ENCODE measurements around the gene TRIM63. TPM values are rescaled to one million over a fixed set of nuclear protein-coding genes. Genes with fewer than 3 reads are reported as not detected.

Gene TRIM63
- total and polyA plus RNA-seq, 2 donors (not counting 1 experiment from before 2014, with no cell fraction given), result not detected

GRCh38 chr1:26032656-26033357 is 34.6 kb downstream of the TRIM63 start:
- Histone ChIP-seq H3K27ac (ENCODE audit: low read length in 2 of 2) (no peak overlapping the region), H4K20me1 (ENCODE audit: control insufficient read depth, insufficient read depth, low read length, poor library complexity, severe bottlenecking) (no peaks in the 10 kb centered on the region), H3K4me2 (replicated peaks; ENCODE audit: low read depth, low read length, poor library complexity, severe bottlenecking) (no peak overlapping the region), H3K79me2 (ENCODE audit: control insufficient read depth, insufficient read depth, low read length) (no peaks in the 10 kb centered on the region), H3K36me3 (replicated peaks in 1 of 2; ENCODE audit: control extremely low read depth in 1 of 2, control insufficient read depth in 1 of 2, extremely low read depth in 1 of 2, insufficient read depth in 2 of 2, low read length in 1 of 2) (no peaks in the 10 kb centered on the region), H3K4me1 (ENCODE audit: control insufficient read depth in 2 of 2, insufficient read depth in 2 of 2, low read length in 2 of 2) (peaks cover 10 to 13% of the 10 kb centered on the region in 2 donors), H3K9me3 (ENCODE audit: control extremely low read depth in 1 of 3, control insufficient read depth in 2 of 3, insufficient read depth in 1 of 3, low read length in 2 of 3) (no peaks in the 10 kb centered on the region), H3K9ac (ENCODE audit: low read length) (no peak overlapping the region), H3K27me3 (replicated peaks in 1 of 4; ENCODE audit: control extremely low read depth in 1 of 4, control insufficient read depth in 3 of 4, insufficient read depth in 4 of 4, low read length in 3 of 4) (peaks cover 0 to 29% (median 4%) of the 10 kb centered on the region in 4 experiments), H3K4me3 (ENCODE audit: control extremely low read depth in 1 of 5, extremely low read depth in 1 of 5, insufficient read depth in 1 of 5, low read depth in 2 of 5, low read length in 4 of 5) (no peak overlapping the region), H2AFZ (ENCODE audit: insufficient read depth, low read depth, low read length, poor library complexity, severe bottlenecking) (no peak overlapping the region)
- Mint-ChIP-seq H3K27ac (no peak overlapping the region), H3K4me3 (no peak overlapping the region), H3K27me3 (peaks cover 13% of the 10 kb centered on the region), H3K9me3 (ENCODE audit: insufficient read depth) (no peaks in the 10 kb centered on the region), H3K4me1 (peaks cover 13% of the 10 kb centered on the region)
- intact Hi-C loops (cut with micrococcal nuclease), result no loop called here
- DNase-seq (no peak), ATAC-seq (ENCODE audit: low read depth) (no peak)
- TF ChIP-seq, protein P1, sequence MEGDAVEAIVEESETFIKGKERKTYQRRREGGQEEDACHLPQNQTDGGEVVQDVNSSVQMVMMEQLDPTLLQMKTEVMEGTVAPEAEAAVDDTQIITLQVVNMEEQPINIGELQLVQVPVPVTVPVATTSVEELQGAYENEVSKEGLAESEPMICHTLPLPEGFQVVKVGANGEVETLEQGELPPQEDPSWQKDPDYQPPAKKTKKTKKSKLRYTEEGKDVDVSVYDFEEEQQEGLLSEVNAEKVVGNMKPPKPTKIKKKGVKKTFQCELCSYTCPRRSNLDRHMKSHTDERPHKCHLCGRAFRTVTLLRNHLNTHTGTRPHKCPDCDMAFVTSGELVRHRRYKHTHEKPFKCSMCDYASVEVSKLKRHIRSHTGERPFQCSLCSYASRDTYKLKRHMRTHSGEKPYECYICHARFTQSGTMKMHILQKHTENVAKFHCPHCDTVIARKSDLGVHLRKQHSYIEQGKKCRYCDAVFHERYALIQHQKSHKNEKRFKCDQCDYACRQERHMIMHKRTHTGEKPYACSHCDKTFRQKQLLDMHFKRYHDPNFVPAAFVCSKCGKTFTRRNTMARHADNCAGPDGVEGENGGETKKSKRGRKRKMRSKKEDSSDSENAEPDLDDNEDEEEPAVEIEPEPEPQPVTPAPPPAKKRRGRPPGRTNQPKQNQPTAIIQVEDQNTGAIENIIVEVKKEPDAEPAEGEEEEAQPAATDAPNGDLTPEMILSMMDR (IDR thresholded peaks at IDR 0.05), result no peak
- TF ChIP-seq EZH2 (IDR thresholded peaks at IDR 0.05; ENCODE audit: borderline replicate concordance, insufficient read depth, low read depth, low read length, poor library complexity, severe bottlenecking), result no peak
- ChIA-PET CTCF (no interaction called here), POLR2A (interaction anchor here (0.6 kb wide), 1 partner anchor 376 kb away, joined by 7 read pairs; no protein-coding TSS in a partner anchor)
- WGBS (ENCODE audit: insufficient coverage), result 85% methylated on average over 10 of the region's 12 CpGs

- no peak overlapping the region for H3K9ac ChIP-seq (ENCODE audit: low read length)
- no peak overlapping the region for H3K27ac Mint-ChIP-seq
- peaks cover 0 to 26% (median 3%) of the 10 kb centered on the region in 4 experiments for H3K27me3 ChIP-seq (replicated peaks in 1 of 4; ENCODE audit: control extremely low read depth in 1 of 4, control insufficient read depth in 3 of 4, insufficient read depth in 4 of 4, low read length in 3 of 4)
- DNase-seq (no peak), ATAC-seq (ENCODE audit: low read depth) (no peak)
- POLR2A ChIA-PET, result interaction anchor here (0.6 kb wide), 1 partner anchor 375 kb away, joined by 7 read pairs; no protein-coding TSS in a partner anchor
- H3K4me1 Mint-ChIP-seq, result peaks cover 13% of the 10 kb centered on the region
- no peak overlapping the region for H3K4me3 ChIP-seq (ENCODE audit: control extremely low read depth in 1 of 5, extremely low read depth in 1 of 5, insufficient read depth in 1 of 5, low read depth in 2 of 5, low read length in 4 of 5)
- H3K27ac ChIP-seq (ENCODE audit: low read length in 2 of 2), result no peak overlapping the region
- peaks cover 13% of the 10 kb centered on the region for H3K27me3 Mint-ChIP-seq
- H3K9me3 ChIP-seq (ENCODE audit: control extremely low read depth in 1 of 3, control insufficient read depth in 2 of 3, insufficient read depth in 1 of 3, low read length in 2 of 3), result no peaks in the 10 kb centered on the region
- no peaks in the 10 kb centered on the region for H3K79me2 ChIP-seq (ENCODE audit: control insufficient read depth, insufficient read depth, low read length)
- H3K4me3 Mint-ChIP-seq, result no peak overlapping the region
- H3K4me2 ChIP-seq (replicated peaks; ENCODE audit: low read depth, low read length, poor library complexity, severe bottlenecking), result no peak overlapping the region
- TF ChIP-seq EZH2 (IDR thresholded peaks at IDR 0.05; ENCODE audit: borderline replicate concordance, insufficient read depth, low read depth, low read length, poor library complexity, severe bottlenecking), result no peak
- TF ChIP-seq, protein P1 (IDR thresholded peaks at IDR 0.05), result no peak
- no peaks in the 10 kb centered on the region for H3K9me3 Mint-ChIP-seq (ENCODE audit: insufficient read depth)
- 83% methylated on average over 1 of the region's 3 CpGs for WGBS (ENCODE audit: insufficient coverage)
- H4K20me1 ChIP-seq (ENCODE audit: control insufficient read depth, insufficient read depth, low read length, poor library complexity, severe bottlenecking), result no peaks in the 10 kb centered on the region
- no peak overlapping the region for H2AFZ ChIP-seq (ENCODE audit: insufficient read depth, low read depth, low read length, poor library complexity, severe bottlenecking)
- no peaks in the 10 kb centered on the region for H3K36me3 ChIP-seq (replicated peaks in 1 of 2; ENCODE audit: control extremely low read depth in 1 of 2, control insufficient read depth in 1 of 2, extremely low read depth in 1 of 2, insufficient read depth in 2 of 2, low read length in 1 of 2)
- intact Hi-C loops (cut with micrococcal nuclease), result no loop called here
- peaks cover 10 to 13% of the 10 kb centered on the region in 2 donors for H3K4me1 ChIP-seq (ENCODE audit: control insufficient read depth in 2 of 2, insufficient read depth in 2 of 2, low read length in 2 of 2)
- CTCF ChIA-PET, result interaction anchor here (1.5 kb wide), 1 partner anchor 136 kb away, joined by 4 read pairs; no protein-coding TSS in a partner anchor
Observed at GRCh38 chr1:26031611-26032220, 35.7 kb downstream of the TRIM63 start.

All from B cell (primary cell).